Measurements from ENCODE around the gene HDGFL3. TPM values are rescaled to one million over a fixed set of nuclear protein-coding genes. Genes with fewer than 3 reads are reported as not detected.
"Not testable (repeated sequence)": the region's sequence is repeated elsewhere in the genome, so short reads cannot be mapped to it uniquely, and the experiment has no call there.

Gene HDGFL3
- total RNA-seq, 2 experiments from 2014 or later: 7.1 to 8.0 TPM

DNA sequence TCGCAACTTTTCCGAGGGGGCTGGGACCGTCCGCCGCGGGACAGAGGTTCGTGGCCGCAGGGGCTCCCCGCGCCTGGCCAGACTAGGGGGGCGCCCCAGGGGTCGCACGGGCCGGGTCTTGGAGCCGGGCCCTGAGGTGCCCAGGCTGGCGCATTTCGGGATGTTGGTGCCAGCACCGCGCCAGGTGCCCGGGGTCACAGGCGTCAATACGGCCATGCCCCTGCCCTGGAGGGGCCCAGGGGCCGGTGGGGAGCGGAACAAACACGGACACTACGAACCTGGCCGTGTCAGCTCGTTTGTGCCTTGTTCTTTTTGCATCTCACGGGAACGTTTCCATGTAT lies 99.8 kb downstream of the HDGFL3 start:
- Mint-ChIP-seq H3K4me1 (ENCODE audit: low read depth) (peaks cover 11% of the 10 kb centered on the region), H3K27me3 (peaks cover 49% of the 10 kb centered on the region), H3K27ac (no peak overlapping the region), H3K36me3 (no peaks in the 10 kb centered on the region), H3K4me3 (peak overlapping the region; percentile 73), H3K9me3 (no peaks in the 10 kb centered on the region)
- ChIA-PET POLR2A (no interaction called here), CTCF (no interaction called here)
- no peak for DNase-seq
- intact Hi-C loops (cut with micrococcal nuclease): loop anchor here (2.0 to 5.0 kb wide), 2 partner anchors 41 to 97 kb away; partner anchors contain the start of genes BTBD1 and C15orf40

GRCh38 chr15:83106994-83107840 lies 100.4 kb downstream of the HDGFL3 start, which contains the start of gene TM6SF1:
TSS of gene TM6SF1 (plus strand) at chr15:83107645. CDS start at chr15:83107681, 36 bp downstream.
- peaks cover 11% of the 10 kb centered on the region for H3K4me1 Mint-ChIP-seq (ENCODE audit: low read depth)
- intact Hi-C loops (cut with micrococcal nuclease): loop anchor here (5.0 kb wide), 1 partner anchor 40 kb away; the partner anchor contains the start of gene BTBD1
- CTCF ChIA-PET: no interaction called here
- peaks cover 51% of the 10 kb centered on the region for H3K27me3 Mint-ChIP-seq
- DNase-seq: peak; percentile 12
- H3K9me3 Mint-ChIP-seq: no peaks in the 10 kb centered on the region
- no peaks in the 10 kb centered on the region for H3K36me3 Mint-ChIP-seq
- POLR2A ChIA-PET: no interaction called here
- H3K27ac Mint-ChIP-seq: no peak within 1 kb of the TSS
- peak within 1 kb of the TSS; percentile 73 for H3K4me3 Mint-ChIP-seq

GRCh38 chr15:83105440-83105839 lies 102.2 kb downstream of the HDGFL3 start:
- Mint-ChIP-seq H3K4me3 (no peak overlapping the region), H3K4me1 (ENCODE audit: low read depth) (peaks cover 11% of the 10 kb centered on the region), H3K36me3 (no peaks in the 10 kb centered on the region), H3K27me3 (peaks cover 52% of the 10 kb centered on the region), H3K27ac (no peak overlapping the region), H3K9me3 (no peaks in the 10 kb centered on the region)
- ChIA-PET POLR2A (no interaction called here), CTCF (no interaction called here)
- intact Hi-C loops (cut with micrococcal nuclease): loop anchor here (5.0 kb wide), 1 partner anchor 38 kb away; the partner anchor contains the start of gene BTBD1
- DNase-seq: no peak

DNA sequence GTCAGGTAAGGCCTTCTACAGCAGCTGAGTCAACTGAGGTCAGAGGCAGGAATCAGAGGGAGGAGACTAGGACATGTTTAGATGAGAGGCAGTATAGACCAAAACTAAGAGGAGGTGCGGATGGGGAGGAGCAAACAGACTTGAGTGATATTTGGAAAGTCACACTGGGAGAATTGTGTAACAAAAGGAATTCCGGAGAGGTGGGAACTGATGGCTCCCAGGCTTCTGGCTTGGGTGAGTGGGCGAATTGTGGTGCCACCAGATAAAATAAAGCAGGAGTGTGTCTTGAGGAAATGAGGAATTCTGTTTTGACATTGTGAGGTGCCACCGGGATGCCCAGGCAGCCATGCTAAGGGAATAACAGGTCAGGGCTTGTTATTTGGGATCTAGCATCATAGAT lies 103.5 kb downstream of the HDGFL3 start:
- ChIA-PET CTCF (interaction anchor here (0.7 kb wide), 1 partner anchor 29 kb away, joined by 3 read pairs; no protein-coding TSS in a partner anchor), POLR2A (no interaction called here)
- Mint-ChIP-seq H3K27me3 (peaks cover 40% of the 10 kb centered on the region), H3K9me3 (no peaks in the 10 kb centered on the region), H3K27ac (no peak overlapping the region), H3K36me3 (no peaks in the 10 kb centered on the region), H3K4me1 (ENCODE audit: low read depth) (peaks cover 11% of the 10 kb centered on the region), H3K4me3 (no peak overlapping the region)
- no peak for DNase-seq
- intact Hi-C loops (cut with micrococcal nuclease): no loop called here

DNA sequence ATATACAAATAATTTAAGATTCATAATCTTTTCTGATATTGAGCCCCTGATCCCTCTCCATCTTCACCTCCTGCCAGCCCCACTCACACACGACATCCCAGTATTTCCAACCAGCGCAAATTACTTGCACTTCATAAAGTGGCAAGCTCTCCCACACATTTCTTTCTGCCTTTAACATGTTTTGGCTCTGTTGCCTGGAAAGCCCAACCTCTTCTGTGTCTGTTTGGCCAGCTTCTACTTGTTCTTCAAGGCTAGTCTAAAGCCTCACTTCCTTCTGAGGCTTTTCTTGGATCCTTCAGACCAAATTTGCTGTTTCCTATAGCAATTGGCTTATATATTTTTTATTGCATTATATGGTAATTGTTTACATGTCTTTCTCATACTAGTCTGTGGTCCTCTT lies 105.3 kb downstream of the HDGFL3 start:
- intact Hi-C loops (cut with micrococcal nuclease): no loop called here
- no peak overlapping the region for H3K4me3 Mint-ChIP-seq
- ChIA-PET CTCF (no interaction called here), POLR2A (no interaction called here)
- peaks cover 7% of the 10 kb centered on the region for H3K9me3 Mint-ChIP-seq
- no peaks in the 10 kb centered on the region for H3K36me3 Mint-ChIP-seq
- H3K27ac Mint-ChIP-seq: no peak overlapping the region
- no peak for DNase-seq
- peaks cover 4% of the 10 kb centered on the region for H3K4me1 Mint-ChIP-seq (ENCODE audit: low read depth)
- H3K27me3 Mint-ChIP-seq: peaks cover 30% of the 10 kb centered on the region

GRCh38 chr15:83100097-83100646 lies 107.5 kb downstream of the HDGFL3 start:
- intact Hi-C loops (cut with micrococcal nuclease): no loop called here
- H3K27ac Mint-ChIP-seq: no peak overlapping the region

DNA sequence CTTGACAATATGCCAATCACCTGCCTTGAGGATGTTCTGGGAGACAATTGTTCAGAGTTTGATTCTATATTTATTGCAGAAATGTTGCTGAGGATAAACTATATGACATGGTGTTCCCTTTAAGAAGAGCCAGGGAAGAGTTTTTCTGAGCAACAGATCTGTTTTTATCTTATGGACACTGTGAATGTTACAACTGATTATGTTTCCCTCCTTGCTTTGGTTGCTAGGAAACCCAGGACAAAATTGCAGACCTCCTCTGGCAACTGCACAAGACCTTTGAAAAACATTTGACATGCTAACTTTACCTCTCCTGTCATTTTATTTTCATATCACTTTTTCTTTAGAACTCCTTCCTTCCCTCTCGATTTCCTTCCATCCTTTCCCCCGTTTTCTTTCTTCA lies 108.3 kb downstream of the HDGFL3 start:
- ChIA-PET CTCF (no interaction called here), POLR2A (no interaction called here)
- no peak for DNase-seq
- H3K36me3 Mint-ChIP-seq: no peaks in the 10 kb centered on the region
- no peak overlapping the region for H3K27ac Mint-ChIP-seq
- H3K4me3 Mint-ChIP-seq: no peak overlapping the region
- H3K27me3 Mint-ChIP-seq: peaks cover 19% of the 10 kb centered on the region
- intact Hi-C loops (cut with micrococcal nuclease): no loop called here
- H3K9me3 Mint-ChIP-seq: peaks cover 7% of the 10 kb centered on the region
- no peaks in the 10 kb centered on the region for H3K4me1 Mint-ChIP-seq (ENCODE audit: low read depth)

More at GRCh38 chr15:83100097-83100646, 107.5 kb downstream of the HDGFL3 start:
- ChIA-PET CTCF (no interaction called here), POLR2A (interaction anchor here (0.6 to 0.7 kb wide), 2 partner anchors 114 to 160 kb away, joined by 3 to 4 read pairs; partner anchors contain the start of gene RAMAC)
- Mint-ChIP-seq H3K27me3 (peaks cover 21% of the 10 kb centered on the region), H3K9me3 (peaks cover 7% of the 10 kb centered on the region), H3K4me3 (no peak overlapping the region), H3K4me1 (ENCODE audit: low read depth) (no peaks in the 10 kb centered on the region), H3K36me3 (no peaks in the 10 kb centered on the region)
- DNase-seq: no peak

GRCh38 chr15:83098079-83098478 lies 109.5 kb downstream of the HDGFL3 start:
- no peak overlapping the region for H3K27ac Mint-ChIP-seq
- ChIA-PET CTCF (no interaction called here), POLR2A (no interaction called here)
- DNase-seq: no peak
- peaks cover 7% of the 10 kb centered on the region for H3K9me3 Mint-ChIP-seq
- H3K36me3 Mint-ChIP-seq: no peaks in the 10 kb centered on the region
- H3K27me3 Mint-ChIP-seq: peaks cover 15% of the 10 kb centered on the region
- no peaks in the 10 kb centered on the region for H3K4me1 Mint-ChIP-seq (ENCODE audit: low read depth)
- intact Hi-C loops (cut with micrococcal nuclease): no loop called here
- H3K4me3 Mint-ChIP-seq: no peak overlapping the region

DNA sequence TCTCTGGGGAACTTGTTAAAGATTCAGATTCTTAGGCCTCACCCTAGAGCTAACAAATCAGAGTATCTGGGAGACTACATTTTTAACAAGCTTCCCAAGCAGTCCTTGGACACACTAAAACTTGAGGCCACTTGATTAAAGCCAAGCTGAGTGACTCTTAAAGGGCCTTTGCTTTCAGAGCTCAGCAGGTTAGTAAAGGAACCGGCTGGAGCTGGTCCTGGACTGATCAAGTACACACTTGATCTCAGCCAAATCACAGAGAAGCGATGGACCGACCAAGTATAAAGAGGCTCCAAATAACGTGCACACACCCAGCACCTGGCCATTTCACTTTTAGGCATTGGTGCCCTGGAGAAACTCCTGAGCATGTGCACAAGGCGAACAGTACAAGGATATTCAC lies 113.0 kb downstream of the HDGFL3 start:
- POLR2A ChIA-PET: no interaction called here
- Mint-ChIP-seq H3K4me1 (ENCODE audit: low read depth) (peaks cover 6% of the 10 kb centered on the region), H3K27me3 (peaks cover 4% of the 10 kb centered on the region), H3K36me3 (no peaks in the 10 kb centered on the region), H3K4me3 (no peak overlapping the region), H3K27ac (no peak overlapping the region), H3K9me3 (peaks cover 7% of the 10 kb centered on the region)
- DNase-seq: no peak
- intact Hi-C loops (cut with micrococcal nuclease): no loop called here
- CTCF ChIA-PET: no interaction called here

DNA sequence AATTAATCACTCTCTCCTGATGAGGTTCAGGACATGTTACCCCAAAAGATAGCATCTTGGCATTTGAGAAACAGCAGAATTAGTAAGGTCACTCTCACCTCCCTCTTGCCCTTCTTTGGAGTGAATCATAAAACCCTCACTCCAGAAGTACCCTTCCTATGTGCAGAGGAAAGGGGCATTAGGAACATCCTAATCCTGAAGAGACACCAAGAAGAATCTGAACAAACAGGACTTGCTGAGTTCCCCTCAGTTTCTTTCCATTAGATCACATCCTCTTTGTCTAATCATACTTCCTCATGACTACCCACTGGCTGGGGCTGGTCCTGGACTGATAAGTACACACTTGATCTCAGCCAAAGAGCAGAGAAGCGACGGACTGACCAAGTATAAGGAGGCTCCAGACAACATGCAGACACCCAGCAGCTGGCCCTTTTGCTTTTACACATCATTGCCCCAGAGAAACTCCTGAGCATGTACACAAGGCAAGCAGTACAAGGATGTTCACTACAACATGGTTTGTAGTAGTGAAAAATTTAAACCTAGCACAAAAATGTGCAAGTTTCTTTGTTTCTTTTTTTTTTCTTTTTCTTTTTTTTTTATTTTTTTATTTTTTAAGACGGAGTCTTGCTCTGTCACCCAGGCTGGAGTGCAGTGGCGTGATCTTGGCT lies 115.2 kb downstream of the HDGFL3 start:
- peaks cover 13% of the 10 kb centered on the region for H3K27me3 Mint-ChIP-seq
- peak overlapping the region; percentile 0 for H3K4me3 Mint-ChIP-seq
- intact Hi-C loops (cut with micrococcal nuclease): no loop called here
- H3K9me3 Mint-ChIP-seq: no peaks in the 10 kb centered on the region
- H3K27ac Mint-ChIP-seq: peak overlapping the region; percentile 31
- H3K36me3 Mint-ChIP-seq: no peaks in the 10 kb centered on the region
- peaks cover 6% of the 10 kb centered on the region for H3K4me1 Mint-ChIP-seq (ENCODE audit: low read depth)
- POLR2A ChIA-PET: no interaction called here
- CTCF ChIA-PET: no interaction called here
- DNase-seq: peak; percentile 18

- H3K27me3 Mint-ChIP-seq: peaks cover 13% of the 10 kb centered on the region
- CTCF ChIA-PET; intact Hi-C loops (cut with micrococcal nuclease); H3K4me1 Mint-ChIP-seq (ENCODE audit: low read depth); H3K9me3 Mint-ChIP-seq; DNase-seq; H3K36me3 Mint-ChIP-seq; POLR2A ChIA-PET: not testable (repeated sequence)
- H3K4me3 Mint-ChIP-seq: peak overlapping the region; percentile 0
- peak overlapping the region; percentile 31 for H3K27ac Mint-ChIP-seq
Measured at GRCh38 chr15:83091965-83092308, 115.7 kb downstream of the HDGFL3 start.

- ChIA-PET CTCF (interaction anchor here (1.3 kb wide), 1 partner anchor 9 kb away, joined by 4 read pairs; no protein-coding TSS in a partner anchor), POLR2A (interaction anchor here (0.6 kb wide), 1 partner anchor 536 kb away, joined by 4 read pairs; no protein-coding TSS in a partner anchor)
- Mint-ChIP-seq H3K4me1 (ENCODE audit: low read depth) (peaks cover 6% of the 10 kb centered on the region), H3K4me3 (no peak overlapping the region), H3K9me3 (no peaks in the 10 kb centered on the region), H3K36me3 (no peaks in the 10 kb centered on the region), H3K27me3 (peaks cover 10% of the 10 kb centered on the region), H3K27ac (no peak overlapping the region)
- no peak for DNase-seq
- intact Hi-C loops (cut with micrococcal nuclease): no loop called here
Measured at GRCh38 chr15:83090465-83090864, 117.2 kb downstream of the HDGFL3 start.

All from activated CD4-positive, alpha-beta memory T cell treated with anti-CD3 and anti-CD28 coated beads for 36 hours (primary cell).